Kidney (tissue), 14 donors: ENCODE measurements around the gene SCN4A. TPM values are rescaled to one million over a fixed set of nuclear protein-coding genes. Genes with fewer than 3 reads are reported as not detected.
"Not testable (repeated sequence)": the region's sequence is repeated elsewhere in the genome, so short reads cannot be mapped to it uniquely, and the experiment has no call there.

Experiments used
- DNase-seq, 5 donors: peaks; one replicate each; pipeline ENCODE4 v3.0.0-alpha.2; 2013 to 2020
- FAIRE-seq: peaks from 2 replicates; lab custom pipeline; 2012; peaks lifted over from hg19 to GRCh38; lab: Jason Lieb, UNC
- H3K27ac ChIP-seq, 2 donors: one replicate each; pipeline ENCODE4 v1.7.0; 2013; ENCODE audit warnings: low read depth in 2 of 2, low read length in 2 of 2, inconsistent platforms in 1 of 2
- H3K27me3 ChIP-seq: one replicate; pipeline ENCODE4 v1.7.1; 2013; ENCODE audit warnings: low read length, inconsistent platforms; ENCODE audit not compliant: control insufficient read depth, insufficient read depth
- H3K36me3 ChIP-seq, 3 donors: one replicate each; pipeline versions ENCODE4 v1.7.0 to v1.7.1; 2013; ENCODE audit warnings: low read length in 3 of 3, control low read depth in 1 of 3, inconsistent platforms in 1 of 3; ENCODE audit not compliant: insufficient read depth in 3 of 3, control insufficient read depth in 2 of 3
- H3K4me1 ChIP-seq, 3 donors: one replicate each; pipeline versions ENCODE4 v1.7.0 to v1.7.1; 2013; ENCODE audit warnings: low read length in 3 of 3, inconsistent platforms in 1 of 3, low read depth in 1 of 3; ENCODE audit not compliant: control insufficient read depth in 2 of 3, insufficient read depth in 2 of 3
- H3K4me3 ChIP-seq, 3 donors: one replicate each; pipeline versions ENCODE4 v1.7.0 to v1.8.1; 2013; ENCODE audit warnings: low read length in 3 of 3, control low read depth in 1 of 3, inconsistent platforms in 1 of 3
- H3K9ac ChIP-seq, 3 donors: one replicate each; pipeline versions ENCODE4 v1.7.0 to v1.7.1; 2013; ENCODE audit warnings: low read length in 3 of 3, control low read depth in 1 of 3, inconsistent platforms in 1 of 3
- H3K9me3 ChIP-seq, 3 donors: one replicate each; pipeline versions ENCODE4 v1.7.0 to v1.7.1; 2013; ENCODE audit warnings: low read length in 3 of 3, control low read depth in 1 of 3, inconsistent platforms in 1 of 3; ENCODE audit not compliant: control insufficient read depth in 2 of 3, insufficient read depth in 1 of 3
- intact Hi-C: fragments of 100-400 bp; cut with DNase I; formaldehyde crosslinking; loops from one replicate; pipeline ENCODE4 v1.11.1; 2022
- polyA plus RNA-seq: library from polyadenylated mRNA; stranded (reverse); fragments of 350-450 nt; fragmentation: Illumina TruSeq; extraction: RNeasy Lipid Tissue Mini Kit (QIAGEN cat#74804); gene quantifications from one replicate; pipeline ENCODE4 v1.2.3, GENCODE V29; 2014; ENCODE audit warnings: low read depth, low replicate concordance; ENCODE audit not compliant: insufficient read depth
- total RNA-seq: library from RNA; stranded (reverse); fragmentation: NEBNext Ultra II Directional; extraction: Animal tissue kit (Norgen Biotek cat#: 25700); gene quantifications from one replicate; pipeline ENCODE4 v1.2.1, GENCODE V29; 2021
- TF ChIP-seq, protein P1 (sequence below): IDR thresholded peaks from 3 replicates; pipeline ENCODE4 v1.5.1; 2012; ENCODE audit warnings: mild to moderate bottlenecking, moderate library complexity, borderline replicate concordance; ENCODE audit not compliant: insufficient read depth; ENCODE audit errors: extremely low read depth
- donor health status: control.
- donor health status: control.
- donor health status: control.
- donor health status: control.
- donor health status: control.
- donor health status: DM: yes; HTN: yes; CAD: no.
- donor health status: Normal renal cell carcinoma (clear cell type).

SCN4A gene
- total and polyA plus RNA-seq, 2 donors from 2014 or later: 0.19 to 3.4 TPM

DNA sequence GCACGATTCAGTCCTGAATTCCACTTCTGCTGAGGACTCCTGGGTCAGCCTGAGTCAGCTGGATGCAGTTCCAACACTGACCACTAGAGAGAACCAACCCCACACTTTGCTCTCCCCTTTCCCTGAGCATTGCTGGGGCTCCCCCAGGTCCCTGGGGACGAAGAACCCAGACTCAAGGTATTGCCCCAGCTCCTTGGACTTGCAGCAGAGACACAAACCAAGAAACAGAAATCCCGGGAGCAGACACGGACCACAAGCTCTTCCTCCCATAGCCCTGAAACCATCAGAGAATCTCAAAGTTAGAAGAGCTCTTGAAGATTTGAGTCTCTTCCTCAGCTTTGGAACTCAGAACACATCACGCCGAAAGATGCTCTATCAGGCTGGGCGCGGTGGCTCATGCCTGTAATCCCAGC lies 53.4 kb downstream of the SCN4A start:
- DNase-seq (peak in 4 of 5 donors; percentile 47 to 67 (median 56)), FAIRE-seq (no peak)
- Histone ChIP-seq H3K9me3 (no peaks in the 10 kb centered on the region), H3K36me3 (no peaks in the 10 kb centered on the region), H3K27ac (no peak overlapping the region), H3K27me3 (no peaks in the 10 kb centered on the region), H3K4me1 (no peaks in the 10 kb centered on the region), H3K4me3 (no peak overlapping the region), H3K9ac (no peak overlapping the region)
- intact Hi-C loops: loop anchor here (10.0 kb wide), 2 partner anchors 95 to 215 kb away; partner anchors contain the start of gene ERN1
- TF ChIP-seq, protein P1, sequence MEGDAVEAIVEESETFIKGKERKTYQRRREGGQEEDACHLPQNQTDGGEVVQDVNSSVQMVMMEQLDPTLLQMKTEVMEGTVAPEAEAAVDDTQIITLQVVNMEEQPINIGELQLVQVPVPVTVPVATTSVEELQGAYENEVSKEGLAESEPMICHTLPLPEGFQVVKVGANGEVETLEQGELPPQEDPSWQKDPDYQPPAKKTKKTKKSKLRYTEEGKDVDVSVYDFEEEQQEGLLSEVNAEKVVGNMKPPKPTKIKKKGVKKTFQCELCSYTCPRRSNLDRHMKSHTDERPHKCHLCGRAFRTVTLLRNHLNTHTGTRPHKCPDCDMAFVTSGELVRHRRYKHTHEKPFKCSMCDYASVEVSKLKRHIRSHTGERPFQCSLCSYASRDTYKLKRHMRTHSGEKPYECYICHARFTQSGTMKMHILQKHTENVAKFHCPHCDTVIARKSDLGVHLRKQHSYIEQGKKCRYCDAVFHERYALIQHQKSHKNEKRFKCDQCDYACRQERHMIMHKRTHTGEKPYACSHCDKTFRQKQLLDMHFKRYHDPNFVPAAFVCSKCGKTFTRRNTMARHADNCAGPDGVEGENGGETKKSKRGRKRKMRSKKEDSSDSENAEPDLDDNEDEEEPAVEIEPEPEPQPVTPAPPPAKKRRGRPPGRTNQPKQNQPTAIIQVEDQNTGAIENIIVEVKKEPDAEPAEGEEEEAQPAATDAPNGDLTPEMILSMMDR: peak; percentile 93

DNA sequence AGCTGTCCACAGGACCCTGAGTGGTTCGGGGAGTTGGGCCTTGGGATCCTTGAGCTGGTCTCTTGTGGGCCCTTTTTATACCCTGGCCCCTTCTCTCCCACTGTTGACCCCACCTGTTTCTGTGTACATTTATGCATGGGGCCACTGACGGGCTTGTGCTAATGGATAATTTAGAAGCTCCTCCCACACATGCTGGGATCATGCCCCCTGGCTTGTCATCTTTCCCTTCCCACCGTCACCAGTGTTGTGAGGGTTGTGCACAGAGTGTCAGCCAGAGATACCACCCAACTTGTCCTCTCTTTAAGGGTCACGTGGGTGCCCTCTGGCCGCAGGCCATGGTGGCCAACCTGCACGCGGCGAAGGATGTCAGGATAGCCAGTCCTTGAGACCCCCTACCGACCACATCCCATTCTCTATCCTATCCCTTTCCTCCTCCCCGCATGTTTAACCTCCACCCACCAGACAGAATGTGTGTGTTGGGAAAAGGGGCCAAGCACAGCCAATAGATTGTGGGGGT lies 53.9 kb downstream of the SCN4A start, which contains the start of gene GH1:
Gene GH1, minus strand, starts transcription at position 51 of the 517 bp plus-strand sequence. CDS start 63 bp downstream, outside the sequence.
- FAIRE-seq, H3K27ac ChIP-seq, H3K9me3 ChIP-seq, H3K9ac ChIP-seq, H3K27me3 ChIP-seq, H3K36me3 ChIP-seq, H3K4me1 ChIP-seq, H3K4me3 ChIP-seq: not testable (repeated sequence)
- intact Hi-C loops: loop anchor here (10.0 kb wide), 2 partner anchors 96 to 216 kb away; partner anchors contain the start of gene ERN1
- DNase-seq: peak in 1 of 5 donors; percentile 56

DNA sequence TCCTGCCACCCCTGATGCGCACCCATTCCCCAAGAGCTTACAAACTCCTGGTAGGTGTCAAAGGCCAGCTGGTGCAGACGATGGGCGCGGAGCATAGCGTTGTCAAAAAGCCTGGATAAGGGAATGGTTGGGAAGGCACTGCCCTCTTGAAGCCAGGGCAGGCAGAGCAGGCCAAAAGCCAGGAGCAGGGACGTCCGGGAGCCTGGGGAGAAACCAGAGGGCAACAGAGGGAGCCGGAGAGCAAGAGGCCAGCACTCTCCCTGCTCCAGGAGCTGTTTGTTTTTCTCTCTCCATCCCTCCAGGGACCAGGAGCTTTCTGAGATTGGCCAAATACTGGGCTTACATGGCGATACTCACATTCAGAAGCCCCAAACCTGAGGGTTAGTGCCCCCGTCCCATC lies 54.4 kb downstream of the SCN4A start:
- Histone ChIP-seq H3K9me3 (no peaks in the 10 kb centered on the region), H3K4me3 (no peak overlapping the region), H3K9ac (no peak overlapping the region), H3K27me3 (no peaks in the 10 kb centered on the region), H3K27ac (no peak overlapping the region), H3K4me1 (no peaks in the 10 kb centered on the region), H3K36me3 (no peaks in the 10 kb centered on the region)
- peak in 1 of 5 donors; percentile 41 for DNase-seq
- TF ChIP-seq, protein P1: no peak
- intact Hi-C loops: loop anchor here (10.0 kb wide), 2 partner anchors 96 to 216 kb away; partner anchors contain the start of gene ERN1
- no peak for FAIRE-seq

DNA sequence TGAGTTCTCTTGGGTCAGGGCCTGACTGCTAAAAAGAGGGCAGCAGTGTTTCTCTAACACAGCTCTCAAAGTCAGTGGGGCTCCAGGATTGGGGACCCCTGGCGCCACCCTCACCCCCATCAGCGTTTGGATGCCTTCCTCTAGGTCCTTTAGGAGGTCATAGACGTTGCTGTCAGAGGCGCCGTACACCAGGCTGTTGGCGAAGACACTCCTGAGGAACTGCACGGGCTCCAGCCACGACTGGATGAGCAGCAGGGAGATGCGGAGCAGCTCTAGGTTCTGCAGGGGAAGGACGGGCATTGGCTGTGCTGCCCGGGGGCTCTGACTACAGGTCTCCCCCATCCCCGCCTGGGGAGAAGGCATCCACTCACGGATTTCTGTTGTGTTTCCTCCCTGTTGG lies 55.1 kb downstream of the SCN4A start:
- Histone ChIP-seq H3K4me1 (no peaks in the 10 kb centered on the region), H3K9ac (no peak overlapping the region), H3K9me3 (no peaks in the 10 kb centered on the region), H3K4me3 (no peak overlapping the region), H3K36me3 (no peaks in the 10 kb centered on the region), H3K27ac (no peak overlapping the region), H3K27me3 (no peaks in the 10 kb centered on the region)
- intact Hi-C loops: loop anchor here (10.0 kb wide), 2 partner anchors 97 to 217 kb away; partner anchors contain the start of gene ERN1
- FAIRE-seq (no peak), DNase-seq (no peak)
- TF ChIP-seq, protein P1: no peak

DNA sequence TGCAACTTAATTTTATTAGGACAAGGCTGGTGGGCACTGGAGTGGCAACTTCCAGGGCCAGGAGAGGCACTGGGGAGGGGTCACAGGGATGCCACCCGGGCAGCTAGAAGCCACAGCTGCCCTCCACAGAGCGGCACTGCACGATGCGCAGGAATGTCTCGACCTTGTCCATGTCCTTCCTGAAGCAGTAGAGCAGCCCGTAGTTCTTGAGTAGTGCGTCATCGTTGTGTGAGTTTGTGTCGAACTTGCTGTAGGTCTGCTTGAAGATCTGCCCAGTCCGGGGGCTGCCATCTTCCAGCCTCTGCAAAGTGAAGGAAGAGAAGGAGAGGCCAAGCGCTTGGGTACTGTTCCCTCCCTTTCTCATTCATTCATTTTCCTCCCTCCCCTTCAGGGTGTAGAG lies 55.5 kb downstream of the SCN4A start:
- FAIRE-seq, H3K9ac ChIP-seq, H3K4me1 ChIP-seq, DNase-seq, H3K36me3 ChIP-seq, H3K27me3 ChIP-seq, H3K9me3 ChIP-seq, H3K27ac ChIP-seq, H3K4me3 ChIP-seq: not testable (repeated sequence)
- intact Hi-C loops: loop anchor here (10.0 kb wide), 2 partner anchors 98 to 218 kb away; partner anchors contain the start of gene ERN1
